H1 (cell line): ENCODE measurements around the gene ADM2. TPM values are rescaled to one million over a fixed set of nuclear protein-coding genes. Genes with fewer than 3 reads are reported as not detected.

Experiments used
- RAD21 ChIP-seq, 2 experiments: IDR thresholded peaks in 1 of 2; conservative IDR thresholded peaks in 1 of 2; 2 replicates each; pipeline ENCODE4 v1.6.1; 2011; ENCODE audit warnings: low read depth in 2 of 2, low read length in 2 of 2, improper control_type of control experiment in 1 of 2, inconsistent platforms in 1 of 2, mild to moderate bottlenecking in 1 of 2, moderate library complexity in 1 of 2
- polyA plus RNA-seq, 7 experiments: library from polyadenylated mRNA; depleted of rRNA in 3 of 7; stranded (reverse) in 5 of 7; unstranded in 2 of 7; fragments of >200 nt in 5 of 7; fragments of 200-250 nt in 2 of 7; gene quantifications; 1 replicate in 5 of 7; 2 replicates in 1 of 7; 4 replicates in 1 of 7; pipeline versions ENCODE4 v1.2.1 to v1.2.3, GENCODE V29; 2011 to 2013; ENCODE audit warnings: missing spikeins in 2 of 7, mixed read lengths in 2 of 7
- total RNA-seq: library from RNA; stranded (reverse); fragmentation: NEBNext Ultra II Directional; extraction: Animal tissue kit (Norgen Biotek cat#: 25700); gene quantifications from 2 replicates; pipeline ENCODE4 v1.2.1, GENCODE V29; 2021

Gene ADM2
- total and polyA plus RNA-seq, 2 of the 8 experiments (the other 6 are each of a cell fraction or from before 2014, with no cell fraction given) = 3.3 to 7.5 TPM

GRCh38 chr22:50522806-50523438 lies 41.6 kb downstream of the ADM2 start (continued):
- no peak for TF ChIP-seq RAD21 (IDR thresholded peaks at IDR 0.05 in 1 of 2, conservative IDR thresholded peaks at IDR 0.05 in 1 of 2; ENCODE audit: low read depth in 2 of 2, low read length in 2 of 2)
